ENCODE data around the gene PSORS1C2. TPM values are rescaled to one million over a fixed set of nuclear protein-coding genes. Genes with fewer than 3 reads are reported as not detected.

The PSORS1C2 gene
- total and polyA plus RNA-seq, 9 donors: not detected

- H3K9me3 ChIP-seq: no peaks in the 10 kb centered on the region
- WGBS, 3 donors: 49 to 68% (median 60%) methylated on average over 5 of the region's 5 CpGs
- H3K4me3 ChIP-seq: no peak overlapping the region
- no peaks in the 10 kb centered on the region for H3K36me3 ChIP-seq
- H3K27ac ChIP-seq: no peak overlapping the region
- TF ChIP-seq POLR2A (IDR thresholded peaks at IDR 0.05) (no peak), EP300 (IDR thresholded peaks at IDR 0.05) (no peak), CTCF (IDR thresholded peaks at IDR 0.05) (no peak)
- no peaks in the 10 kb centered on the region for H3K4me1 ChIP-seq (ENCODE audit: insufficient read depth)
- intact Hi-C loops (cut with DNase I): loop anchor here in 1 of 4 donors (10.0 kb wide), 1 partner anchor 1458 kb away; no protein-coding TSS in a partner anchor
- no peaks in the 10 kb centered on the region for H3K27me3 ChIP-seq
- DNase-seq: no peak
These were observed 42.2 kb downstream of the PSORS1C2 start for GRCh38 chr6:31096656-31097055.

- Histone ChIP-seq H3K9me3 (no peaks in the 10 kb centered on the region), H3K4me3 (no peak overlapping the region), H3K27me3 (no peaks in the 10 kb centered on the region), H3K27ac (no peak overlapping the region), H3K4me1 (ENCODE audit: insufficient read depth) (no peaks in the 10 kb centered on the region), H3K36me3 (no peaks in the 10 kb centered on the region)
- TF ChIP-seq CTCF (IDR thresholded peaks at IDR 0.05) (no peak), POLR2A (IDR thresholded peaks at IDR 0.05) (no peak), EP300 (IDR thresholded peaks at IDR 0.05) (no peak)
- intact Hi-C loops (cut with DNase I): loop anchor here in 1 of 4 donors (10.0 kb wide), 1 partner anchor 1459 kb away; no protein-coding TSS in a partner anchor
- no peak for DNase-seq
- 72 to 79% (median 73%) methylated on average over 3 of the region's 3 CpGs for WGBS, 3 donors
These were observed 42.7 kb downstream of the PSORS1C2 start for GRCh38 chr6:31096215-31096614.

GRCh38 chr6:31094389-31094881 is 44.4 kb downstream of the PSORS1C2 start:
- intact Hi-C loops (cut with DNase I): loop anchor here in 1 of 4 donors (10.0 kb wide), 1 partner anchor 1460 kb away; no protein-coding TSS in a partner anchor
- Histone ChIP-seq H3K4me3 (no peak overlapping the region), H3K4me1 (ENCODE audit: insufficient read depth) (no peaks in the 10 kb centered on the region), H3K9me3 (no peaks in the 10 kb centered on the region), H3K27ac (no peak overlapping the region), H3K36me3 (no peaks in the 10 kb centered on the region), H3K27me3 (no peaks in the 10 kb centered on the region)
- TF ChIP-seq CTCF (IDR thresholded peaks at IDR 0.05) (no peak), EP300 (IDR thresholded peaks at IDR 0.05) (no peak), POLR2A (IDR thresholded peaks at IDR 0.05) (no peak)
- no peak for DNase-seq
- 60 to 75% (median 68%) methylated on average over 3 of the region's 3 CpGs for WGBS, 3 donors

- WGBS, 3 donors: 70 to 79% (median 72%) methylated on average over 12 of the region's 12 CpGs
- no peaks in the 10 kb centered on the region for H3K36me3 ChIP-seq
- H3K27ac ChIP-seq: no peak overlapping the region
- intact Hi-C loops (cut with DNase I): loop anchor here in 1 of 4 donors (10.0 kb wide), 1 partner anchor 1462 kb away; no protein-coding TSS in a partner anchor
- no peak overlapping the region for H3K4me3 ChIP-seq
- H3K27me3 ChIP-seq: no peaks in the 10 kb centered on the region
- no peaks in the 10 kb centered on the region for H3K4me1 ChIP-seq (ENCODE audit: insufficient read depth)
- no peak for TF ChIP-seq CTCF (IDR thresholded peaks at IDR 0.05)
- TF ChIP-seq POLR2A (IDR thresholded peaks at IDR 0.05): no peak
- no peaks in the 10 kb centered on the region for H3K9me3 ChIP-seq
- no peak for DNase-seq
These were observed 45.9 kb downstream of the PSORS1C2 start for GRCh38 chr6:31092769-31093505.

All from ovary (tissue), 9 donors.